GM21576 (cell line): ENCODE data around the gene CCDC197.

ENCODE experiments used
- ATAC-seq: cut with Tn5 transposase; IDR thresholded peaks from one replicate; pipeline ENCODE4 v1.9.1; 2021; ENCODE audit warnings: mild to moderate bottlenecking, moderate library complexity; ENCODE audit not compliant: unreplicated experiment

CCDC197 gene

GRCh38 chr14:93997916-93998870, 1.1 kb downstream of the CCDC197 start:
- no peak for ATAC-seq

GRCh38 chr14:93998871-93999403, 1.8 kb downstream of the CCDC197 start:
- ATAC-seq = no peak

GRCh38 chr14:93999573-93999972, 2.5 kb downstream of the CCDC197 start:
- ATAC-seq = no peak

- ATAC-seq = no peak
Measured at GRCh38 chr14:94000267-94000666, 3.2 kb downstream of the CCDC197 start.

GRCh38 chr14:94001016-94001415, 3.9 kb downstream of the CCDC197 start:
- ATAC-seq = no peak

- no peak for ATAC-seq
Measured at GRCh38 chr14:94001501-94002396, 4.6 kb downstream of the CCDC197 start.

- ATAC-seq = no peak
Measured at GRCh38 chr14:94003397-94003796, 6.3 kb downstream of the CCDC197 start.

- ATAC-seq = no peak
Measured at GRCh38 chr14:94004015-94004414, 6.9 kb downstream of the CCDC197 start.

GRCh38 chr14:94005324-94006073, 8.4 kb downstream of the CCDC197 start:
- no peak for ATAC-seq

- no peak for ATAC-seq
Measured at GRCh38 chr14:94008234-94008633, 11.1 kb downstream of the CCDC197 start.

- peak; percentile 64 for ATAC-seq
Measured at GRCh38 chr14:94009767-94010166, 12.7 kb downstream of the CCDC197 start.

- ATAC-seq = no peak
Measured at GRCh38 chr14:94010625-94011024, 13.5 kb downstream of the CCDC197 start.

GRCh38 chr14:94011795-94012194, 14.7 kb downstream of the CCDC197 start:
- no peak for ATAC-seq

- no peak for ATAC-seq
Measured at GRCh38 chr14:94014382-94014781, 17.3 kb downstream of the CCDC197 start.

GRCh38 chr14:94015223-94015622, 18.1 kb downstream of the CCDC197 start:
- ATAC-seq = no peak

- ATAC-seq = no peak
Measured at GRCh38 chr14:94016446-94016976, 19.4 kb downstream of the CCDC197 start.

GRCh38 chr14:94018308-94018707, 21.2 kb downstream of the CCDC197 start:
- ATAC-seq = no peak

GRCh38 chr14:94019329-94019728, 22.2 kb downstream of the CCDC197 start:
- ATAC-seq = no peak

GRCh38 chr14:94020267-94020666, 23.2 kb downstream of the CCDC197 start:
- ATAC-seq = no peak

GRCh38 chr14:94021001-94021400, 23.9 kb downstream of the CCDC197 start:
- no peak for ATAC-seq
